ENCODE data around the gene FMO5. TPM values are rescaled to one million over a fixed set of nuclear protein-coding genes. Genes with fewer than 3 reads are reported as not detected.

Gene FMO5
- total and polyA plus RNA-seq, 10 of the 15 experiments (the other 5 are each of a cell fraction or from before 2014, with no cell fraction given): 0.05 to 0.58 (median 0.19) TPM

DNA sequence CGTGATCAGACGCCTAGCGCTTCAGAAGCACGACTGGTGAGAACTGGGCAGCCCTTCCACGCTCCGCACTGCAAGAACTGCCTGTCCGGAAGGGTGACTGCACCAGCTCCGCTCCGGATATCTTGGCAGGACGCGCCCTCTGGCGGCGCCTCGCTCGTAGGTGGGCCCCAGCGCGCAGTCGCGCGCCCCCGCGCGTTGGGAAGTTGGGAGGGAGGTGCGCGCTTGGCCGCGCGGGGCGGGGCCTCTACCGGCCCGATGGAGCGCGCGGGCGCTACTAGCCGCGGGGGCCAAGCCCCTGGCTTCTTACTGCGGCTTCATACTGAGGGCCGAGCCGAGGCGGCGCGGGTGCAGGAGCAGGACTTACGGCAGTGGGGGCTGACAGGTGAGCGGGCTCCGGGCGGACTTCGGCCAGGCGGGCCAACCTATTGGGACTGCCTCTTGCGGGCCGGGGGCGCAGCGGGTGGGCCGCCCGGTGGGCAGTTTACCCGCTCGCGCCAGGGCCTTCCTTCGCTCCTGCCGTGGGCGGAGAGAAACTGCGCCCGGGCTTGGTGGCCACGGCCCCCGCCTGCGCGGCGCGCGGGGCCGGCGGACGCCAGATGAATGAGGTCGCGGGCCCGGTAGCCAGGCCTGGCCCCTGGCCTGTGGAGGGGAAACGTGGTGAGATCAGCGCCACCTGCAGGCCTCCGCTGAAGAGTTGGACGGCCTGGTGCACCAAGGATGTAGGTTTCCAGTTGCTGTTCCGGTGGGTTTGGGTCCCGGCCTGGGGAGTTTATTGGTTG lies 17.5 kb upstream of the FMO5 start, which contains the start of gene CHD1L (continued):
- TF ChIP-seq, protein P1, sequence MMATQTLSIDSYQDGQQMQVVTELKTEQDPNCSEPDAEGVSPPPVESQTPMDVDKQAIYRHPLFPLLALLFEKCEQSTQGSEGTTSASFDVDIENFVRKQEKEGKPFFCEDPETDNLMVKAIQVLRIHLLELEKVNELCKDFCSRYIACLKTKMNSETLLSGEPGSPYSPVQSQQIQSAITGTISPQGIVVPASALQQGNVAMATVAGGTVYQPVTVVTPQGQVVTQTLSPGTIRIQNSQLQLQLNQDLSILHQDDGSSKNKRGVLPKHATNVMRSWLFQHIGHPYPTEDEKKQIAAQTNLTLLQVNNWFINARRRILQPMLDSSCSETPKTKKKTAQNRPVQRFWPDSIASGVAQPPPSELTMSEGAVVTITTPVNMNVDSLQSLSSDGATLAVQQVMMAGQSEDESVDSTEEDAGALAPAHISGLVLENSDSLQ (IDR thresholded peaks at IDR 0.05): peak; percentile 53
- TF ChIP-seq, protein P2, sequence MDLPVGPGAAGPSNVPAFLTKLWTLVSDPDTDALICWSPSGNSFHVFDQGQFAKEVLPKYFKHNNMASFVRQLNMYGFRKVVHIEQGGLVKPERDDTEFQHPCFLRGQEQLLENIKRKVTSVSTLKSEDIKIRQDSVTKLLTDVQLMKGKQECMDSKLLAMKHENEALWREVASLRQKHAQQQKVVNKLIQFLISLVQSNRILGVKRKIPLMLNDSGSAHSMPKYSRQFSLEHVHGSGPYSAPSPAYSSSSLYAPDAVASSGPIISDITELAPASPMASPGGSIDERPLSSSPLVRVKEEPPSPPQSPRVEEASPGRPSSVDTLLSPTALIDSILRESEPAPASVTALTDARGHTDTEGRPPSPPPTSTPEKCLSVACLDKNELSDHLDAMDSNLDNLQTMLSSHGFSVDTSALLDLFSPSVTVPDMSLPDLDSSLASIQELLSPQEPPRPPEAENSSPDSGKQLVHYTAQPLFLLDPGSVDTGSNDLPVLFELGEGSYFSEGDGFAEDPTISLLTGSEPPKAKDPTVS (IDR thresholded peaks at IDR 0.05; ENCODE audit: low read depth, low read length): no peak
- no peak for TF ChIP-seq CHD4 (IDR thresholded peaks at IDR 0.05)
- TF ChIP-seq PAX5 (IDR thresholded peaks at IDR 0.05; ENCODE audit: borderline replicate concordance, low read depth, low read length): 0 out of 2 replicates have a peak, but pooled peaks have one; percentile 18
- TF ChIP-seq NR2C2 (IDR thresholded peaks at IDR 0.05; ENCODE audit: borderline replicate concordance, control insufficient read depth, insufficient read length, low read depth): no peak
- TF ChIP-seq, protein P3, sequence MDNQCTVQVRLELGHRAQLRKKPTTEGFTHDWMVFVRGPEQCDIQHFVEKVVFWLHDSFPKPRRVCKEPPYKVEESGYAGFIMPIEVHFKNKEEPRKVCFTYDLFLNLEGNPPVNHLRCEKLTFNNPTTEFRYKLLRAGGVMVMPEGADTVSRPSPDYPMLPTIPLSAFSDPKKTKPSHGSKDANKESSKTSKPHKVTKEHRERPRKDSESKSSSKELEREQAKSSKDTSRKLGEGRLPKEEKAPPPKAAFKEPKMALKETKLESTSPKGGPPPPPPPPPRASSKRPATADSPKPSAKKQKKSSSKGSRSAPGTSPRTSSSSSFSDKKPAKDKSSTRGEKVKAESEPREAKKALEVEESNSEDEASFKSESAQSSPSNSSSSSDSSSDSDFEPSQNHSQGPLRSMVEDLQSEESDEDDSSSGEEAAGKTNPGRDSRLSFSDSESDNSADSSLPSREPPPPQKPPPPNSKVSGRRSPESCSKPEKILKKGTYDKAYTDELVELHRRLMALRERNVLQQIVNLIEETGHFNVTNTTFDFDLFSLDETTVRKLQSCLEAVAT (IDR thresholded peaks at IDR 0.05): no peak
- TF ChIP-seq TBL1XR1 (IDR thresholded peaks at IDR 0.05; ENCODE audit: low read depth, low read length): peak; percentile 69; the same call in 1 of the 2 replicates
- no peak for TF ChIP-seq SREBF2 (IDR thresholded peaks at IDR 0.05; ENCODE audit: low read length)
- TF ChIP-seq STAT3 (IDR thresholded peaks at IDR 0.05; ENCODE audit: low read depth, low read length): no peak
- 0 out of 2 replicates have a peak, but pooled peaks have one; percentile 48 for TF ChIP-seq TCF12 (IDR thresholded peaks at IDR 0.05; ENCODE audit: low read depth, low read length)
- TF ChIP-seq RFX5 (IDR thresholded peaks at IDR 0.05; ENCODE audit: low read depth, low read length): no peak
- TF ChIP-seq EZH2 (IDR thresholded peaks at IDR 0.05; ENCODE audit: borderline replicate concordance, control insufficient read depth, low read depth, low read length): no peak
- TF ChIP-seq WRNIP1 (IDR thresholded peaks at IDR 0.05; ENCODE audit: borderline replicate concordance, low read depth, low read length): no peak
- TF ChIP-seq MYB (IDR thresholded peaks at IDR 0.05; ENCODE audit: borderline replicate concordance, low read depth, low read length): no peak
- TF ChIP-seq MEF2B (IDR thresholded peaks at IDR 0.05; ENCODE audit: partially characterized antibody, poor library complexity, severe bottlenecking): peak; percentile 43
- TF ChIP-seq NFIC (IDR thresholded peaks at IDR 0.05; ENCODE audit: low read depth, low read length): no peak
- no peak for TF ChIP-seq BMI1 (IDR thresholded peaks at IDR 0.05; ENCODE audit: borderline replicate concordance)
- TF ChIP-seq, protein P4, sequence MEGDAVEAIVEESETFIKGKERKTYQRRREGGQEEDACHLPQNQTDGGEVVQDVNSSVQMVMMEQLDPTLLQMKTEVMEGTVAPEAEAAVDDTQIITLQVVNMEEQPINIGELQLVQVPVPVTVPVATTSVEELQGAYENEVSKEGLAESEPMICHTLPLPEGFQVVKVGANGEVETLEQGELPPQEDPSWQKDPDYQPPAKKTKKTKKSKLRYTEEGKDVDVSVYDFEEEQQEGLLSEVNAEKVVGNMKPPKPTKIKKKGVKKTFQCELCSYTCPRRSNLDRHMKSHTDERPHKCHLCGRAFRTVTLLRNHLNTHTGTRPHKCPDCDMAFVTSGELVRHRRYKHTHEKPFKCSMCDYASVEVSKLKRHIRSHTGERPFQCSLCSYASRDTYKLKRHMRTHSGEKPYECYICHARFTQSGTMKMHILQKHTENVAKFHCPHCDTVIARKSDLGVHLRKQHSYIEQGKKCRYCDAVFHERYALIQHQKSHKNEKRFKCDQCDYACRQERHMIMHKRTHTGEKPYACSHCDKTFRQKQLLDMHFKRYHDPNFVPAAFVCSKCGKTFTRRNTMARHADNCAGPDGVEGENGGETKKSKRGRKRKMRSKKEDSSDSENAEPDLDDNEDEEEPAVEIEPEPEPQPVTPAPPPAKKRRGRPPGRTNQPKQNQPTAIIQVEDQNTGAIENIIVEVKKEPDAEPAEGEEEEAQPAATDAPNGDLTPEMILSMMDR (IDR thresholded peaks at IDR 0.05 in 2 of 3, conservative IDR thresholded peaks at IDR 0.05 in 1 of 3; ENCODE audit: control insufficient read depth in 2 of 3, extremely low read depth in 1 of 3, insufficient read depth in 1 of 3, low read depth in 3 of 3, low read length in 3 of 3): peak; percentile 89 to 99 (median 93)
- peak in 1 of 2 experiments; percentile 29; a peak in 1 of 4 replicates for TF ChIP-seq ETV6 (conservative IDR thresholded peaks at IDR 0.05 in 1 of 2, IDR thresholded peaks at IDR 0.05 in 1 of 2; ENCODE audit: borderline replicate concordance in 1 of 2, low read depth in 1 of 2)

All from GM12878 (cell line).